Activated T-helper 1 cell treated with anti-CD3 and anti-CD28 coated beads, Interleukin-12 subunit alpha, Interleukin-12 subunit beta, Interleukin-2, Interleukin-4 antibody, amounts not matched to agents 30 ng/mL and 10 ng/mL and 1 ng/mL, durations not matched to agents 14 hours and 24 hours and 36 hours (primary cell): Measurements from ENCODE around the gene TMEM41A. TPM values are rescaled to one million over a fixed set of nuclear protein-coding genes. Genes with fewer than 3 reads are reported as not detected.

ENCODE experiments used
- DNase-seq: peaks from one replicate; pipeline ENCODE4 v3.0.0; 2021; ENCODE audit warnings: low spot score
- H3K27ac Mint-ChIP-seq: one replicate; pipeline ENCODE4 v1.8.0; 2021; ENCODE audit warnings: mild to moderate bottlenecking, mixed read lengths
- H3K27me3 Mint-ChIP-seq: one replicate; pipeline ENCODE4 v1.8.0; 2022; ENCODE audit warnings: mild to moderate bottlenecking, moderate library complexity, mixed read lengths; ENCODE audit not compliant: insufficient read depth
- H3K36me3 Mint-ChIP-seq: one replicate; pipeline ENCODE4 v1.8.0; 2021; ENCODE audit warnings: low read depth, mixed read lengths
- H3K4me1 Mint-ChIP-seq: one replicate; pipeline ENCODE4 v1.8.0; 2021; ENCODE audit warnings: low read depth, mixed read lengths
- H3K4me3 Mint-ChIP-seq: one replicate; pipeline ENCODE4 v1.8.0; 2021; ENCODE audit warnings: mild to moderate bottlenecking, moderate library complexity, mixed read lengths
- H3K9me3 Mint-ChIP-seq: one replicate; pipeline ENCODE4 v1.8.0; 2021; ENCODE audit warnings: mixed read lengths
- intact Hi-C: fragments of 100-400 bp; cut with micrococcal nuclease; formaldehyde crosslinking; loops from one replicate; pipeline ENCODE4 v1.15.1; 2024
- total RNA-seq: library from RNA; stranded (reverse); gene quantifications from 2 replicates; pipeline ENCODE4 v1.2.3, GENCODE V29; 2022

TMEM41A gene
- 24.6 and 26.6 TPM in 2 replicates for total RNA-seq

GRCh38 chr3:185498503-185499396 is at the start of gene TMEM41A:
TSS of gene TMEM41A (minus strand) at chr3:185499035. CDS start at chr3:185498961, 74 bp downstream.
- Mint-ChIP-seq H3K27ac (peak within 1 kb of the TSS; percentile 90), H3K4me1 (peaks cover 21% of the 10 kb centered on the region), H3K9me3 (no peaks in the 10 kb centered on the region), H3K4me3 (peak within 1 kb of the TSS; percentile 97), H3K27me3 (peaks cover 10% of the 10 kb centered on the region), H3K36me3 (peaks cover 16% of the 10 kb centered on the region)
- intact Hi-C loops, result loop anchor here (1.0 to 5.0 kb wide), 5 partner anchors 54 to 439 kb away; partner anchors contain the start of genes LIPH, SENP2 and TRA2B
- peak; percentile 87 for DNase-seq

GRCh38 chr3:185540695-185541094 is 41.9 kb upstream of the TMEM41A start:
- DNase-seq, result no peak
- H3K27me3 Mint-ChIP-seq, result no peaks in the 10 kb centered on the region
- H3K27ac Mint-ChIP-seq, result no peak overlapping the region
- H3K36me3 Mint-ChIP-seq, result no peaks in the 10 kb centered on the region
- peaks cover 8% of the 10 kb centered on the region for H3K4me1 Mint-ChIP-seq
- peaks cover 4% of the 10 kb centered on the region for H3K9me3 Mint-ChIP-seq
- intact Hi-C loops, result no loop called here
- no peak overlapping the region for H3K4me3 Mint-ChIP-seq

- H3K4me1 Mint-ChIP-seq, result peaks cover 8% of the 10 kb centered on the region
- intact Hi-C loops, result no loop called here
- DNase-seq, result no peak
- peaks cover 4% of the 10 kb centered on the region for H3K9me3 Mint-ChIP-seq
- no peaks in the 10 kb centered on the region for H3K27me3 Mint-ChIP-seq
- H3K36me3 Mint-ChIP-seq, result no peaks in the 10 kb centered on the region
- H3K4me3 Mint-ChIP-seq, result no peak overlapping the region
- H3K27ac Mint-ChIP-seq, result no peak overlapping the region
Measured at GRCh38 chr3:185539934-185540333, 41.1 kb upstream of the TMEM41A start.

GRCh38 chr3:185537369-185537970 is 38.6 kb upstream of the TMEM41A start:
- Mint-ChIP-seq H3K36me3 (no peaks in the 10 kb centered on the region), H3K27ac (peak overlapping the region; percentile 78), H3K4me3 (peak overlapping the region; percentile 13), H3K9me3 (peaks cover 4% of the 10 kb centered on the region), H3K27me3 (no peaks in the 10 kb centered on the region), H3K4me1 (peaks cover 8% of the 10 kb centered on the region)
- intact Hi-C loops, result no loop called here
- peak; percentile 20 for DNase-seq

GRCh38 chr3:185534511-185534910 is 35.7 kb upstream of the TMEM41A start:
- no peak overlapping the region for H3K4me3 Mint-ChIP-seq
- H3K4me1 Mint-ChIP-seq, result peaks cover 8% of the 10 kb centered on the region
- H3K36me3 Mint-ChIP-seq, result no peaks in the 10 kb centered on the region
- intact Hi-C loops, result no loop called here
- no peaks in the 10 kb centered on the region for H3K27me3 Mint-ChIP-seq
- peaks cover 4% of the 10 kb centered on the region for H3K9me3 Mint-ChIP-seq
- H3K27ac Mint-ChIP-seq, result no peak overlapping the region
- DNase-seq, result no peak

- intact Hi-C loops, result no loop called here
- Mint-ChIP-seq H3K27ac (no peak overlapping the region), H3K27me3 (no peaks in the 10 kb centered on the region), H3K9me3 (peaks cover 4% of the 10 kb centered on the region), H3K4me3 (no peak overlapping the region), H3K4me1 (peaks cover 8% of the 10 kb centered on the region), H3K36me3 (no peaks in the 10 kb centered on the region)
- DNase-seq, result no peak
Measured at GRCh38 chr3:185532901-185533300, 34.1 kb upstream of the TMEM41A start.

- DNase-seq, result no peak
- H3K4me3 Mint-ChIP-seq, result no peak overlapping the region
- intact Hi-C loops, result no loop called here
- H3K9me3 Mint-ChIP-seq, result peaks cover under 1% of the 10 kb centered on the region
- H3K27me3 Mint-ChIP-seq, result no peaks in the 10 kb centered on the region
- H3K36me3 Mint-ChIP-seq, result no peaks in the 10 kb centered on the region
- no peak overlapping the region for H3K27ac Mint-ChIP-seq
- no peaks in the 10 kb centered on the region for H3K4me1 Mint-ChIP-seq
Measured at GRCh38 chr3:185530856-185531255, 32.0 kb upstream of the TMEM41A start.

- DNase-seq, result no peak
- H3K27ac Mint-ChIP-seq, result no peak overlapping the region
- H3K9me3 Mint-ChIP-seq, result no peaks in the 10 kb centered on the region
- no peak overlapping the region for H3K4me3 Mint-ChIP-seq
- H3K4me1 Mint-ChIP-seq, result no peaks in the 10 kb centered on the region
- intact Hi-C loops, result no loop called here
- H3K27me3 Mint-ChIP-seq, result peaks cover 5% of the 10 kb centered on the region
- H3K36me3 Mint-ChIP-seq, result no peaks in the 10 kb centered on the region
Measured at GRCh38 chr3:185528532-185528931, 29.7 kb upstream of the TMEM41A start.

- H3K4me3 Mint-ChIP-seq, result no peak overlapping the region
- no peaks in the 10 kb centered on the region for H3K9me3 Mint-ChIP-seq
- intact Hi-C loops, result no loop called here
- peaks cover 6% of the 10 kb centered on the region for H3K27me3 Mint-ChIP-seq
- DNase-seq, result no peak
- H3K4me1 Mint-ChIP-seq, result no peaks in the 10 kb centered on the region
- H3K27ac Mint-ChIP-seq, result no peak overlapping the region
- H3K36me3 Mint-ChIP-seq, result no peaks in the 10 kb centered on the region
Measured at GRCh38 chr3:185527364-185527763, 28.5 kb upstream of the TMEM41A start.

GRCh38 chr3:185526349-185526951 is 27.6 kb upstream of the TMEM41A start:
- no peaks in the 10 kb centered on the region for H3K36me3 Mint-ChIP-seq
- intact Hi-C loops, result no loop called here
- no peak overlapping the region for H3K4me3 Mint-ChIP-seq
- H3K9me3 Mint-ChIP-seq, result no peaks in the 10 kb centered on the region
- no peaks in the 10 kb centered on the region for H3K4me1 Mint-ChIP-seq
- H3K27me3 Mint-ChIP-seq, result peaks cover 9% of the 10 kb centered on the region
- H3K27ac Mint-ChIP-seq, result no peak overlapping the region
- DNase-seq, result no peak

GRCh38 chr3:185521349-185522138 is 22.7 kb upstream of the TMEM41A start:
- Mint-ChIP-seq H3K4me3 (no peak overlapping the region), H3K27ac (no peak overlapping the region), H3K9me3 (no peaks in the 10 kb centered on the region), H3K4me1 (no peaks in the 10 kb centered on the region), H3K27me3 (peaks cover 11% of the 10 kb centered on the region), H3K36me3 (no peaks in the 10 kb centered on the region)
- intact Hi-C loops, result no loop called here
- DNase-seq, result no peak

GRCh38 chr3:185519021-185519420 is 20.2 kb upstream of the TMEM41A start:
- no peak overlapping the region for H3K27ac Mint-ChIP-seq
- intact Hi-C loops, result no loop called here
- peaks cover 9% of the 10 kb centered on the region for H3K27me3 Mint-ChIP-seq
- no peak for DNase-seq
- H3K9me3 Mint-ChIP-seq, result no peaks in the 10 kb centered on the region
- H3K4me1 Mint-ChIP-seq, result no peaks in the 10 kb centered on the region
- H3K36me3 Mint-ChIP-seq, result no peaks in the 10 kb centered on the region
- H3K4me3 Mint-ChIP-seq, result no peak overlapping the region
